GM23248 (cell line): ENCODE results near the gene ZSWIM3.

Experiments
- EZH2 ChIP-seq: fragments of 200-600 bp; sonication (generic); IDR thresholded peaks from 2 replicates; pipeline ENCODE4 v1.6.1; 2018; ENCODE audit warnings: antibody characterized with exemption, mild to moderate bottlenecking; ENCODE audit not compliant: insufficient read depth, poor library complexity, severe bottlenecking
- EZH2phosphoT487 ChIP-seq: fragments of 200-600 bp; sonication (generic); IDR thresholded peaks from 2 replicates; pipeline ENCODE4 v1.6.1; 2018; ENCODE audit warnings: antibody characterized with exemption, moderate library complexity, mild to moderate bottlenecking, low read depth; ENCODE audit not compliant: insufficient read depth

- TF ChIP-seq EZH2 (no peak), EZH2phosphoT487 (no peak)
Measured at GRCh38 chr20:45867819-45868176, 10.4 kb downstream of the ZSWIM3 start.
